Measurements from ENCODE around the gene FYN.

DNA sequence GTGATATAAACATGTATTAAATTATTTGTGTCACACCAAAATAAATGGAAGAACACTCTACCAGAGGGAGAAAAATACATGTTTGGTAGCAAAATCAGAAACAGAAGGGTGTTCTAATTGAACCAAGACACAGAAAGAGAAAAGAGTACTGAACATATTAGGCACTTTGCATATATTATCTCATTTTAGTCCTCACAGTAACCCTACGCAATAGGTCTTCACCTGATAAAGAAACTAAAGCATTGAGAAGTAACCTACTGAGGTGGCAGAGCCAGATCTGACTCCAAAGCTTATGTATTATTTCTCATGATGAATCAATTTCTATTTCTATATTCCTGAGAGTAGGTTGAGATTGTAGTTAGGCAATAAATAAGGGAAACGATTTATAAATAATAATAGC lies 77.7 kb downstream of the FYN start:
- TF ChIP-seq, protein P1, sequence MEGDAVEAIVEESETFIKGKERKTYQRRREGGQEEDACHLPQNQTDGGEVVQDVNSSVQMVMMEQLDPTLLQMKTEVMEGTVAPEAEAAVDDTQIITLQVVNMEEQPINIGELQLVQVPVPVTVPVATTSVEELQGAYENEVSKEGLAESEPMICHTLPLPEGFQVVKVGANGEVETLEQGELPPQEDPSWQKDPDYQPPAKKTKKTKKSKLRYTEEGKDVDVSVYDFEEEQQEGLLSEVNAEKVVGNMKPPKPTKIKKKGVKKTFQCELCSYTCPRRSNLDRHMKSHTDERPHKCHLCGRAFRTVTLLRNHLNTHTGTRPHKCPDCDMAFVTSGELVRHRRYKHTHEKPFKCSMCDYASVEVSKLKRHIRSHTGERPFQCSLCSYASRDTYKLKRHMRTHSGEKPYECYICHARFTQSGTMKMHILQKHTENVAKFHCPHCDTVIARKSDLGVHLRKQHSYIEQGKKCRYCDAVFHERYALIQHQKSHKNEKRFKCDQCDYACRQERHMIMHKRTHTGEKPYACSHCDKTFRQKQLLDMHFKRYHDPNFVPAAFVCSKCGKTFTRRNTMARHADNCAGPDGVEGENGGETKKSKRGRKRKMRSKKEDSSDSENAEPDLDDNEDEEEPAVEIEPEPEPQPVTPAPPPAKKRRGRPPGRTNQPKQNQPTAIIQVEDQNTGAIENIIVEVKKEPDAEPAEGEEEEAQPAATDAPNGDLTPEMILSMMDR (IDR thresholded peaks at IDR 0.05): no peak
- TF ChIP-seq POLR2A (IDR thresholded peaks at IDR 0.05): no peak
